Erythroblast (primary cell): Measurements from ENCODE around the gene HNRNPH2.

Experiments
- GATA1 ChIP-seq: IDR thresholded peaks from 2 replicates; pipeline ENCODE4 v1.6.1; 2011; ENCODE audit warnings: low read depth, mild to moderate bottlenecking, control low read depth, low read length, moderate library complexity
- POLR2A ChIP-seq: IDR thresholded peaks from 2 replicates; pipeline ENCODE4 v1.6.1; 2011; ENCODE audit warnings: mild to moderate bottlenecking, low read length

- TF ChIP-seq POLR2A (no peak), GATA1 (no peak)
Observed at GRCh38 chrX:101385026-101385684, 22.9 kb upstream of the HNRNPH2 start.
